Measurements from ENCODE around the gene PPP6R2.

Gene PPP6R2

DNA sequence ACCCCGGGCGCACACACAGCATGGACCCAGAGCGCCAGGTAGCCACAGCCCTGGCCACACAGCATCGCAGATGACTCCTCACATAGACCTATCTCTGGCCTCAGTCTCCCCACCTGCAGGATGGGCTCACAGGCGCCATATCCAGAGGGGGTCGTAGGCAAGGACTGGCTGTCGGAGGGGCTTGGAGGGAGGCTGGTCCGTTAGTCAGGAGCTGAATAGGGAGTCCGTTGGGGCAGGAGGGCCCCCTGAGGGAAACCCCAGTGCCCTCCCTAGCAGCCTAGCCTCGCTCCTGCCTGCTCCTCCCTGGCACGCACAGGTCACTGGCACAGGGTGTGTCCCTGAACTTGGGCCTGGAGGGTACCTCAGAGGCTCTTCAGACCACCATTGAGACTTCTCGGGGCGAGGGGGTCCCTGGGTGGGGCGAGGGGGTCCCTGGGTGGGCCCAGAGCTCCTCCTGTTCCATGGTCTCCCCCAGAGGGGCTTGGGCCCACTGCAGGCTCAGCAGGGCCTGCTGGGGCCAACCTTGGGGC, 37.7 kb upstream of the PPP6R2 start:
- DNase-seq (ENCODE audit: low spot score), result no peak

- DNase-seq (ENCODE audit: low spot score), result no peak
These were observed 37.1 kb upstream of the PPP6R2 start for GRCh38 chr22:50305923-50306566.

DNA sequence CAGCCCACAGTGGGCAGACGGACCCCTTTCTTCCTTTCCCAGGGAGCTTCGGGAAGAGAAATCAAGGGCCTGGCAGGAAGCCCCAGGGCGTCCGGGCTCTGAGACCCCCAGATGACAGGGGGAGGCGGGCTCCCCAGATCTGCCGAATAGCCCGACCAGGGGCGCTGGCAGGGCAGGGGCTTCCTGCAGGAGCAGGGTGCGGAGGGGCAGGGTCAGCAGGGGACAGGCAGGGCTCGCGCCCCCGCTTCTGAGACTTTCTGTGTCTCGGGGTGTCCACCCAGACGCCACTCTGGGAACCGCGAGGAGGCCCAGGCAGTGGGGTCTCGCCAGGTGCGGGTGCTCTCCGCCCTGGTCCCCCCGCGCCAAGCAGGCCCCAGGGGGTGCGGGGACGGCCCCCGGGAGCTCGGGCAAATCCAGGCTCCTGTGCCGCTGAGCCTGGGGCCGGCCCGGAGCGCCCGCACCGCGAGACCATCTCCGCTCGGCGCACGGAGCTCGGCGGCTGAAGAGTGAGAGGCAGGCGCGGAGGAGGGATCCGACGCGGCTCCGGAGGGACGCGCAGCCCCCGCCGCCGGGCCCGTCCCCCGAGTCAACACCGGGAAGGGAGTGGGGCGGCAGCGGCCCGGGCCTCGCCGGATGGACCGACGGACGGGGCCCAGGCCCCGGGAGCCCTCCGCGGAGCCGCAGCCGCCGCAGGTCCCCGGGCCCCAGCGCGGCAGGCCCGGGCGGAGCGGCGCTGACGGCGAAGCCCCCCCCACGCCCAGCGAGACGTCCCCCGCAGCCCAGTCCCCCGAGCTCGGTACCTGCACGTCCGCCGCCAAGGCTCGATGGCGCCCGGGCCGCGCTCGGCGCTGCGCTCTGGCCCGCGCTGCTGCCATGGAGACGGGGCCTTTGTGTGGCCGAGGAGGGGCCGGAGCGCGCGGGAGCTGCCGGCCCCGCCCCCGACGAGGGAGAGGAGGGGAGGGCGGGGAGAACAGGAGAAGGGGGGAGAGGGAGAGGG, 36.1 kb upstream of the PPP6R2 start, which contains the start of gene PLXNB2:
TSS of gene PLXNB2 (minus strand) at position 894 of the 997 bp plus-strand sequence. CDS start 17,062 bp downstream, outside the sequence.
- peak; percentile 81 for DNase-seq (ENCODE audit: low spot score)

- no peak for DNase-seq (ENCODE audit: low spot score)
These were observed 35.1 kb upstream of the PPP6R2 start for GRCh38 chr22:50307890-50308596.

- DNase-seq (ENCODE audit: low spot score), result peak; percentile 81
These were observed 34.6 kb upstream of the PPP6R2 start for GRCh38 chr22:50308597-50308935.

GRCh38 chr22:50308986-50309600, 34.0 kb upstream of the PPP6R2 start:
- peak; percentile 47 for DNase-seq (ENCODE audit: low spot score)

DNA sequence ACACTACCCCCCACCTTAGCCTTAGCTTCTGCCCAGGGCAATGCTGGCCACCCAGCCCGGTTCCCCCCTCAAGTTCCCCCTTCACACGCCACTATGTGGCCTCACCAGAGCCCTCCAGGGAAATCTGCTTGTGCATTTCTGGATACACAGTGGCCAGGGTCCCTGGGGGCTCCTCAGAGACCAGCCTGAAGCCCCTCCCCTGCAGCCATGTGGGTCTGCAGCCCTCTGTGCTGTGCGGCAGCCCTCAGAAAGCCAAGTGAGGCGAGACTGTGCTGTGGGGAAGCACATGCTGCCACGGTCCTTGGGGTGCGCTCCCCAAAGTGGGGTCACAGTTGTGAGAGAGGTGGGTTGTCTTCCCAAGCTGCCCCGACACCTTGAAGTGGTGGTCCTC, 33.5 kb upstream of the PPP6R2 start:
- peak; percentile 87 for DNase-seq (ENCODE audit: low spot score)

- DNase-seq (ENCODE audit: low spot score), result no peak
These were observed 33.0 kb upstream of the PPP6R2 start for GRCh38 chr22:50310031-50310722.

- DNase-seq (ENCODE audit: low spot score), result no peak
These were observed 32.1 kb upstream of the PPP6R2 start for GRCh38 chr22:50310949-50311444.

GRCh38 chr22:50311606-50312351, 31.3 kb upstream of the PPP6R2 start:
- no peak for DNase-seq (ENCODE audit: low spot score)

DNA sequence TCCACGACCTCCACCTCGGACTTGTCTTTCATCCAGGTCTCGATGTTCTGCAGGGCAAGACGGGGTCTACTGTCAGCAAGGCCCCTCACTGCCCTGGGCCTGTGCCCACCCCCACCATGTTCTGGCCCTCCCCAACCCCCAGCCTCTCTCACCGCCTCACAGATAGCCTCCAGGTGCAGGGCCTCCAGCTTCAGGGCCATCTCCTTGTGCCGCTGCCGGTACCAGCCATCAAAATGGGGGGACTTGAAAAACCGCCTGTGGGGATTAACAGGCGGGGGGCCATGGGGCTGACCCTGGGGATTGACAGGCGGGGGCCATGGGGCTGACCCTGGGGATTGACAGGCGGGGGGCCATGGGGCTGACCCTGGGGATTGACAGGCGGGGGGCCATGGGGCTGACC, 30.8 kb upstream of the PPP6R2 start:
- DNase-seq (ENCODE audit: low spot score), result no peak

GRCh38 chr22:50313021-50313420, 30.1 kb upstream of the PPP6R2 start:
- DNase-seq (ENCODE audit: low spot score), result no peak

- no peak for DNase-seq (ENCODE audit: low spot score)
These were observed 29.5 kb upstream of the PPP6R2 start for GRCh38 chr22:50313600-50313999.

- no peak for DNase-seq (ENCODE audit: low spot score)
These were observed 29.1 kb upstream of the PPP6R2 start for GRCh38 chr22:50314081-50314454.

DNA sequence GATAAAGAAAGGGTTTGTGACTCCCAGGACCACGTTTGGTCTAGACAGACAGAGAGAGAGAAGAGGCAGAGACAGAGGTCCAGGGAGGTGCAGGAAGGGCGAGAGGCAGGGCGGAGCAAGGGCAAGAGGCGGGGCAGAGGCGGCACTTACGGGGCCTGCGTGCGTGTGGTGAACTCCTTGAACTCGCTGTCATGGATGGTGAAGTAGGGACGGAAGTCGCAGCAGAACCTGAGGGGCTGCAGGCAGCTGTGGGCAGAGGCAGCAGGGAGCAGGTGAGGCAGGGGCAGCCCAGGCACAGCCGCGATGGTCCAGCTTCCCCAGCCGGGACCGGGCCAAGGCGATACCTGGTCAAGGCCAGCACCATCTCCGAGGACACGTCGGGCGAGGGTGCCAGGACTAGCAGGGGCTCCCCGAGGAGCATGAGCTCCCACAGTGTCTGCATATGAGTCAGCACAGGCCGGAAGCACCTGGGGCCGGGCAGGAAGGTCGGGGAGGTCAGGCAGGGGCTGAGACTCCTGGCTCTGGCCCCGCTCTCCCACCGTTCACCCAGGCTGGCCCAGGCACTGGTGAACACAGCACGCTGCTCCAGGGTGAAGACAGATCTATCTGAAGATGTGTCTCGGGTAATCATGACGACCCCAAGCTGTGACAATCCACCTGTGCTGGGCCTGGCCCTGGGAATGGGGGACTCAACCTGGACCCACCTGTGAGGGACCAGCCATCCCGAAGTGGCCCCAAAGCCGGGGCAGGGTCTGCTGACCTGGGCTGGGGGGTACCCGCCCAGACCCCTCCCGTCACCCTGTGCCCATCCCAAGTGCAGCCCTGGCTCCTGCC, 28.5 kb upstream of the PPP6R2 start:
- peak; percentile 69 for DNase-seq (ENCODE audit: low spot score)

GRCh38 chr22:50315289-50316113, 27.6 kb upstream of the PPP6R2 start:
- no peak for DNase-seq (ENCODE audit: low spot score)

DNA sequence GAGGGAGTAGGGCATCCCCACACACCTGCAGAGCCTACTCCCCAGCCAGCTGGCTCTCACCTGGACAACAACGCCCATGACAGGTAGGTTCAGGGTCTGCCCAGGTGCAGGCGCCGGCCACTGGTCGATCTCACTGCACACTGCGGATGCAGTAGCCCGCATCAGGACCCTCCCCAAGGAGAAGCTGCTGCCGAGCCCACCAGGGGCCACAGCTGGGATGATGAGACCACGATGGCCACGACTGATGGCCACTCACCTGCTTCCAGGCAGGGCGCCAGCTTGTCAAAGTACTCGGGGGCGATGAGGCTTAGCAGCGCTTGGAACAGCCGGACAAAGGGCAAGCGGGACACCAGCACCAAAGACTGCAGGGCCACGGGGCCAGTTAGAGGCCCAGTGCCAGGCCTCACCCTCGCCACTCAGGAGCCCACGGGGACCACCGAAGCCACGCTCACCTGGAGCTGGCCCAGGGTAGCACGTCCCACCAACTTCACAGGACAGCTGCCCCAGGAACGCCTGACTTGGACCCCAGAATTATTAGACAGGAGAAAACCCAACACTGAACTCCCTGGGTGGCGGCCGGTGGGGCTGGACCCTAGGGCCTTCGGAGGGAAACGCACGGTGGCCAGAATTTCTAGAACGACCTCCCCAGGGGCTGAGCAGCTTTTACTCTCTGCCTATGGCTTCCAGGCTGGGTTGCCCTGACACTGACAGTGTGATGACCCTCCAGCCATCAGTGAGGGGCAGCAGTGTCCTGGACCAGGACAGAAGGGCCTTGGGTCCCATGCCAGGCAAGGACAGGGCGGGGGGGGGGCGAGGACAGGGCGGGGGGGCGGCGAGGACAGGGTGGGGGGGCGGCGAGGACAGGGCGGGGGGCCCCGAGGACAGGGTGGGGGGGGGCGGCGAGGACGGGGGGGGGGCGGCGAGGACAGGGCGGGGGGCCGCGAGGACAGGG, 26.7 kb upstream of the PPP6R2 start:
- DNase-seq (ENCODE audit: low spot score), result no peak

Data from SK-N-DZ (cell line).